Measurements from ENCODE around the gene CNTN6.

DNA sequence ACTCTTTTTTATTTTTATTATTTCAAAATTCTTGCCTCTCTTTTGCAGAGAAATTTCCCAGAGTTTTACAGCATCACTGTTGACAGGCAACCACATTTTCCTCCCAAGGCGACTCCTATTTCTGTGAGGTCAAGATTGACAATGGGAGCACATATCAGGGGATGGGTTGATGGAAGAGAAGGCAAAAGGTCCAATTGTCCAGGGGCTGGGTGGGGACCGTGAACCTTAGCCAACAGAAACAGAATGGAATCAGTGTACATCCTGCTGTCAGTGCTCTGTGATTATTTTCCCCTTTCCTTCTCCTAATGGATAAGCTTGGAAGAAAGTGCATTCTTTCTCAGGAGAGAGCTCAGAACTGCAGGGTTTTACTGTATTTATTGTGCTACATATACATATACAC is 42.4 kb downstream of the CNTN6 start:
- no peak for TF ChIP-seq EZH2 (IDR thresholded peaks at IDR 0.05; ENCODE audit: borderline replicate concordance, low read length)
- TF ChIP-seq, protein P1, sequence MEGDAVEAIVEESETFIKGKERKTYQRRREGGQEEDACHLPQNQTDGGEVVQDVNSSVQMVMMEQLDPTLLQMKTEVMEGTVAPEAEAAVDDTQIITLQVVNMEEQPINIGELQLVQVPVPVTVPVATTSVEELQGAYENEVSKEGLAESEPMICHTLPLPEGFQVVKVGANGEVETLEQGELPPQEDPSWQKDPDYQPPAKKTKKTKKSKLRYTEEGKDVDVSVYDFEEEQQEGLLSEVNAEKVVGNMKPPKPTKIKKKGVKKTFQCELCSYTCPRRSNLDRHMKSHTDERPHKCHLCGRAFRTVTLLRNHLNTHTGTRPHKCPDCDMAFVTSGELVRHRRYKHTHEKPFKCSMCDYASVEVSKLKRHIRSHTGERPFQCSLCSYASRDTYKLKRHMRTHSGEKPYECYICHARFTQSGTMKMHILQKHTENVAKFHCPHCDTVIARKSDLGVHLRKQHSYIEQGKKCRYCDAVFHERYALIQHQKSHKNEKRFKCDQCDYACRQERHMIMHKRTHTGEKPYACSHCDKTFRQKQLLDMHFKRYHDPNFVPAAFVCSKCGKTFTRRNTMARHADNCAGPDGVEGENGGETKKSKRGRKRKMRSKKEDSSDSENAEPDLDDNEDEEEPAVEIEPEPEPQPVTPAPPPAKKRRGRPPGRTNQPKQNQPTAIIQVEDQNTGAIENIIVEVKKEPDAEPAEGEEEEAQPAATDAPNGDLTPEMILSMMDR (conservative IDR thresholded peaks at IDR 0.05 in 1 of 2, IDR thresholded peaks at IDR 0.05 in 1 of 2; ENCODE audit: extremely low read depth in 1 of 2, insufficient read depth in 1 of 2, low read depth in 1 of 2, low read length in 2 of 2) = no peak
